H1 (cell line): ENCODE results near the gene RERG. TPM values are rescaled to one million over a fixed set of nuclear protein-coding genes. Genes with fewer than 3 reads are reported as not detected.

Source experiments
- EP300 ChIP-seq, 2 experiments: IDR thresholded peaks; 1 replicate in 1 of 2; 2 replicates in 1 of 2; pipeline ENCODE4 v1.6.1; 2011 to 2012; ENCODE audit warnings: low read depth in 2 of 2, low read length in 2 of 2, mild to moderate bottlenecking in 2 of 2, borderline replicate concordance in 1 of 2, inconsistent platforms in 1 of 2, moderate library complexity in 1 of 2
- PHF8 ChIP-seq: fragments of 200-600 bp; sonication (generic); conservative IDR thresholded peaks from 2 replicates; pipeline ENCODE4 v1.7.1; 2012; ENCODE audit warnings: low read depth, mild to moderate bottlenecking, inconsistent platforms, low read length, moderate library complexity
- RXRA ChIP-seq: IDR thresholded peaks from 2 replicates; pipeline ENCODE4 v1.6.1; 2011; ENCODE audit warnings: low read depth, mild to moderate bottlenecking, low read length, moderate library complexity; ENCODE audit not compliant: insufficient read depth
- YY1 ChIP-seq: IDR thresholded peaks from 2 replicates; pipeline ENCODE4 v1.6.1; 2011; ENCODE audit warnings: low read depth, mild to moderate bottlenecking, low read length
- ZNF274 ChIP-seq: IDR thresholded peaks from 2 replicates; pipeline ENCODE4 v1.7.0; 2012; ENCODE audit warnings: low read length, borderline replicate concordance; ENCODE audit errors: extremely low read depth
- polyA plus RNA-seq, 7 experiments: library from polyadenylated mRNA; depleted of rRNA in 3 of 7; stranded (reverse) in 5 of 7; unstranded in 2 of 7; fragments of >200 nt in 5 of 7; fragments of 200-250 nt in 2 of 7; gene quantifications; 1 replicate in 5 of 7; 2 replicates in 1 of 7; 4 replicates in 1 of 7; pipeline versions ENCODE4 v1.2.1 to v1.2.3, GENCODE V29; 2011 to 2013; ENCODE audit warnings: missing spikeins in 2 of 7, mixed read lengths in 2 of 7
- total RNA-seq: library from RNA; stranded (reverse); fragmentation: NEBNext Ultra II Directional; extraction: Animal tissue kit (Norgen Biotek cat#: 25700); gene quantifications from 2 replicates; pipeline ENCODE4 v1.2.1, GENCODE V29; 2021

RERG gene
- total and polyA plus RNA-seq, 2 of the 8 experiments (the other 6 are each of a cell fraction or from before 2014, with no cell fraction given), result 0.12 to 0.86 TPM

DNA sequence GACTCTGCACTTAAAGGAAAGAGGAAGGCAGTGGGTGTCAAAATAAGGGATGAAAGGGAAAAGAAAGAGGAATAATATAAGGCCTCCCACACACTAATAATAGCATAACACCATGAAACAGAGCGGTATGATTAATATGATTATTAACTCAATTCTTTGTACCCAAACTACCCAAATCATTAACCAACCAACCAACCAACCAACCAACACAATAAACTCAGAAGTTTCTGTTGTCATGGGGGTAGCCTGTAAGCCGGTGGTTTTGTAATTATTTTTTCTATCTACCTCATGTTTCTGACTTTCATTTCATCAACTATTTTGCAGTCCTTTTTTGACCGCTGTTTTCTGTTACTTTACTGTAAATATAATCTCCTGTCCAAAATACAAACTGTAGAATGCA, 105.8 kb downstream of the RERG start (continued):
- TF ChIP-seq RXRA, result no peak
- TF ChIP-seq EP300 (IDR thresholded peaks at IDR 0.05; ENCODE audit: borderline replicate concordance in 1 of 2, low read depth in 2 of 2, low read length in 2 of 2), result no peak
- no peak for TF ChIP-seq ZNF274
- no peak for TF ChIP-seq YY1
- TF ChIP-seq PHF8, result no peak
